B cell (primary cell): ENCODE measurements around the gene IGF1. TPM values are rescaled to one million over a fixed set of nuclear protein-coding genes. Genes with fewer than 3 reads are reported as not detected.

Experiments used
- ATAC-seq: fragments of 200-7000 bp; cut with Tn5 transposase; one replicate; pipeline ENCODE4 v1.10.0; 2021; ENCODE audit warnings: low read depth, mild to moderate bottlenecking, moderate number of reproducible peaks, moderate library complexity
- CTCF ChIA-PET: fragments of 350-600 bp; sonication (Branson Sonifier 250); formaldehyde crosslinking; loops from one replicate; lab custom pipeline; 2021; ENCODE audit warnings: antibody characterized with exemption, inconsistent platforms; lab: Charles Lee
- POLR2A ChIA-PET: fragments of 350-600 bp; sonication (Branson Sonifier 250); formaldehyde crosslinking; loops from one replicate; lab custom pipeline; 2021; ENCODE audit warnings: antibody characterized with exemption; lab: Charles Lee
- DNase-seq: peaks from one replicate; pipeline ENCODE4 v3.0.0; 2013
- H2AFZ ChIP-seq: 2 replicates; pipeline ENCODE4 v1.6.1; 2012; ENCODE audit warnings: mild to moderate bottlenecking, low read depth, low read length; ENCODE audit not compliant: insufficient read depth, poor library complexity, severe bottlenecking
- H3K27ac ChIP-seq, 2 donors: 1 replicate in 1 of 2; 2 replicates in 1 of 2; pipeline ENCODE4 v1.5.1; 2012 to 2013; ENCODE audit warnings: low read length in 2 of 2, mild to moderate bottlenecking in 2 of 2, moderate library complexity in 1 of 2
- H3K27me3 ChIP-seq, 4 experiments: fragments of 200-600 bp in 1 of 4; sonication (generic) in 1 of 4; replicated peaks in 1 of 4; 1 replicate in 2 of 4; 2 replicates in 2 of 4; pipeline versions ENCODE4 v1.6.1 to v1.7.0; 2013 to 2016; ENCODE audit warnings: low read length in 3 of 4, mild to moderate bottlenecking in 2 of 4, mixed read lengths in 1 of 4, moderate library complexity in 1 of 4; ENCODE audit not compliant: insufficient read depth in 4 of 4, control insufficient read depth in 3 of 4; ENCODE audit errors: control extremely low read depth in 1 of 4
- H3K36me3 ChIP-seq, 2 experiments: replicated peaks in 1 of 2; 1 replicate in 1 of 2; 2 replicates in 1 of 2; pipeline versions ENCODE4 v1.6.1 to v1.7.1; 2013; ENCODE audit warnings: low read length in 1 of 2; ENCODE audit not compliant: insufficient read depth in 2 of 2, control insufficient read depth in 1 of 2; ENCODE audit errors: control extremely low read depth in 1 of 2, extremely low read depth in 1 of 2
- H3K4me1 ChIP-seq, 2 donors: fragments of 200-600 bp in 1 of 2; sonication (generic) in 1 of 2; 1 replicate in 1 of 2; 2 replicates in 1 of 2; pipeline versions ENCODE4 v1.5.1 to v1.6.1; 2013 to 2017; ENCODE audit warnings: low read length in 2 of 2; ENCODE audit not compliant: control insufficient read depth in 2 of 2, insufficient read depth in 2 of 2
- H3K4me2 ChIP-seq: replicated peaks from 2 replicates; pipeline ENCODE3; 2012; ENCODE audit warnings: mild to moderate bottlenecking, low read depth, low read length; ENCODE audit not compliant: poor library complexity, severe bottlenecking
- H3K4me3 ChIP-seq, 5 experiments: fragments of 200-600 bp in 1 of 5; sonication (generic) in 1 of 5; 1 replicate in 3 of 5; 2 replicates in 2 of 5; pipeline versions ENCODE4 v1.5.1 to v1.7.0; 2011 to 2016; ENCODE audit warnings: low read length in 4 of 5, mild to moderate bottlenecking in 4 of 5, low read depth in 2 of 5, control low read depth in 1 of 5, moderate library complexity in 1 of 5; ENCODE audit not compliant: insufficient read depth in 1 of 5; ENCODE audit errors: control extremely low read depth in 1 of 5, extremely low read depth in 1 of 5
- H3K79me2 ChIP-seq: fragments of 200-600 bp; sonication (generic); one replicate; pipeline ENCODE4 v1.6.0; 2016; ENCODE audit warnings: low read length; ENCODE audit not compliant: control insufficient read depth, insufficient read depth
- H3K9ac ChIP-seq: fragments of 200-600 bp; sonication (generic); 2 replicates; pipeline ENCODE4 v1.6.1; 2017; ENCODE audit warnings: mild to moderate bottlenecking, low read length, moderate library complexity
- H3K9me3 ChIP-seq, 3 donors: one replicate each; pipeline versions ENCODE4 v1.6.1 to v1.7.1; 2013; ENCODE audit warnings: low read length in 2 of 3; ENCODE audit not compliant: control insufficient read depth in 2 of 3, insufficient read depth in 1 of 3; ENCODE audit errors: control extremely low read depth in 1 of 3
- H4K20me1 ChIP-seq: 2 replicates; pipeline ENCODE4 v1.6.0; 2012; ENCODE audit warnings: mild to moderate bottlenecking, low read length; ENCODE audit not compliant: insufficient read depth, control insufficient read depth, poor library complexity, severe bottlenecking
- H3K27ac Mint-ChIP-seq: one replicate; pipeline ENCODE4 v1.8.0; 2021; ENCODE audit warnings: mixed read lengths
- H3K27me3 Mint-ChIP-seq: one replicate; pipeline ENCODE4 v1.8.0; 2021; ENCODE audit warnings: mixed read lengths
- H3K4me1 Mint-ChIP-seq: one replicate; pipeline ENCODE4 v1.8.0; 2021; ENCODE audit warnings: mixed read lengths
- H3K4me3 Mint-ChIP-seq: one replicate; pipeline ENCODE4 v1.8.0; 2021; ENCODE audit warnings: mixed read lengths
- H3K9me3 Mint-ChIP-seq: one replicate; pipeline ENCODE4 v1.8.0; 2022; ENCODE audit warnings: mixed read lengths; ENCODE audit not compliant: insufficient read depth
- CTCF ChIP-seq: fragments of 200-600 bp; IDR thresholded peaks from one replicate; pipeline ENCODE4 v1.8.0; 2022; ENCODE audit warnings: antibody characterized with exemption, mild to moderate bottlenecking
- EZH2 ChIP-seq: IDR thresholded peaks from 2 replicates; pipeline ENCODE4 v1.6.1; 2012; ENCODE audit warnings: borderline replicate concordance, low read depth, mild to moderate bottlenecking, moderate library complexity, low read length; ENCODE audit not compliant: insufficient read depth, poor library complexity, severe bottlenecking
- WGBS: methylation state at CpG from one replicate; pipeline ENCODE4 v1.1.5; 2013; ENCODE audit warnings: missing lambda C conversion rate; ENCODE audit not compliant: insufficient coverage; 5-methylcytosine and 5-hydroxymethylcytosine counted together
- intact Hi-C: fragments of 100-400 bp; cut with micrococcal nuclease; formaldehyde crosslinking; loops from one replicate; pipeline ENCODE4 v1.10.0; 2022
- polyA plus RNA-seq: library from polyadenylated mRNA; depleted of rRNA; stranded (reverse); fragments of >200 nt; gene quantifications from 2 replicates; pipeline ENCODE4 v1.2.3, GENCODE V29; 2012
- total RNA-seq, 2 donors: library from RNA; stranded (reverse); fragments of 120-200 nt in 1 of 2; gene quantifications; 1 replicate in 1 of 2; 2 replicates in 1 of 2; pipeline versions ENCODE4 v1.2.3 to v1.2.4, GENCODE V29; 2013 to 2022

The IGF1 gene
- total and polyA plus RNA-seq, 2 donors (not counting 1 experiment from before 2014, with no cell fraction given) = 0.21 TPM; not detected in 1

GRCh38 chr12:102433304-102433703 is 47.1 kb downstream of the IGF1 start:
- intact Hi-C loops = no loop called here
- no peaks in the 10 kb centered on the region for H3K4me1 Mint-ChIP-seq
- POLR2A ChIA-PET = no interaction called here
- CTCF ChIA-PET = no interaction called here
- no peak overlapping the region for H3K27ac Mint-ChIP-seq
- H3K9me3 Mint-ChIP-seq = no peaks in the 10 kb centered on the region
- DNase-seq (no peak), ATAC-seq (no peak)
- Histone ChIP-seq H4K20me1 (no peaks in the 10 kb centered on the region), H3K79me2 (no peaks in the 10 kb centered on the region), H3K27ac (no peak overlapping the region), H2AFZ (no peak overlapping the region), H3K36me3 (no peaks in the 10 kb centered on the region), H3K4me3 (no peak overlapping the region), H3K4me2 (no peak overlapping the region), H3K27me3 (no peaks in the 10 kb centered on the region), H3K9me3 (peaks cover 0 to 1% (median 0%) of the 10 kb centered on the region in 3 donors), H3K4me1 (no peaks in the 10 kb centered on the region), H3K9ac (no peak overlapping the region)
- WGBS = no CpG with 5 or more reads among the region's 1 CpG
- no peak overlapping the region for H3K4me3 Mint-ChIP-seq
- peaks cover 18% of the 10 kb centered on the region for H3K27me3 Mint-ChIP-seq
- TF ChIP-seq EZH2 (no peak), CTCF (no peak)

GRCh38 chr12:102430661-102431060 is 49.7 kb downstream of the IGF1 start:
- ATAC-seq = no peak
- no peaks in the 10 kb centered on the region for H3K36me3 ChIP-seq
- Mint-ChIP-seq H3K4me1 (no peaks in the 10 kb centered on the region), H3K27me3 (peaks cover 10% of the 10 kb centered on the region), H3K4me3 (no peak overlapping the region), H3K9me3 (no peaks in the 10 kb centered on the region), H3K27ac (no peak overlapping the region)
- no peaks in the 10 kb centered on the region for H3K27me3 ChIP-seq
- no peak overlapping the region for H2AFZ ChIP-seq
- no peak for DNase-seq
- H3K9me3 ChIP-seq = peaks cover 0 to 1% (median 0%) of the 10 kb centered on the region in 3 donors
- H3K79me2 ChIP-seq = no peaks in the 10 kb centered on the region
- no peaks in the 10 kb centered on the region for H4K20me1 ChIP-seq
- POLR2A ChIA-PET = no interaction called here
- WGBS = 78% methylated on average over 3 of the region's 3 CpGs
- no peak overlapping the region for H3K4me3 ChIP-seq
- no peak overlapping the region for H3K27ac ChIP-seq
- H3K9ac ChIP-seq = no peak overlapping the region
- CTCF ChIA-PET = no interaction called here
- intact Hi-C loops = no loop called here
- TF ChIP-seq CTCF = no peak
- no peak for TF ChIP-seq EZH2
- no peak overlapping the region for H3K4me2 ChIP-seq
- H3K4me1 ChIP-seq = no peaks in the 10 kb centered on the region
